Lower leg skin (tissue), 3 donors: ENCODE measurements around the gene RNU1-1.
"Not testable (repeated sequence)": the region's sequence is repeated elsewhere in the genome, so short reads cannot be mapped to it uniquely, and the experiment has no call there.

Experiments
- CTCF ChIP-seq, 3 donors: fragments of 450-650 bp; IDR thresholded peaks; one replicate each; pipeline ENCODE4 v1.5.1; 2016; ENCODE audit warnings: antibody characterized with exemption in 3 of 3, mild to moderate bottlenecking in 3 of 3, moderate library complexity in 2 of 3
- POLR2A ChIP-seq, 2 donors: fragments of 450-650 bp; IDR thresholded peaks; one replicate each; pipeline ENCODE4 v1.6.1; 2016 to 2017; ENCODE audit warnings: antibody characterized with exemption in 2 of 2, mild to moderate bottlenecking in 1 of 2, moderate library complexity in 1 of 2

- not testable (repeated sequence) for TF ChIP-seq CTCF, POLR2A (IDR thresholded peaks at IDR 0.05)
These were observed 33.6 kb upstream of the RNU1-1 start for GRCh38 chr1:16547502-16548241.
